Body of pancreas (tissue), 4 donors: ENCODE measurements around the gene LRP8.

Experiments
- POLR2A ChIP-seq, 3 donors: fragments of 450-650 bp; IDR thresholded peaks; one replicate each; pipeline ENCODE4 v1.6.1; 2016; ENCODE audit warnings: antibody characterized with exemption in 3 of 3, mild to moderate bottlenecking in 2 of 3
- TF ChIP-seq, protein P1 (sequence below), 7 experiments: fragments of 450-650 bp in 4 of 7; fragments of 200-600 bp in 3 of 7; sonication (generic) in 3 of 7; IDR thresholded peaks; one replicate each; pipeline ENCODE4 v1.5.1; 2016 to 2019; ENCODE audit warnings: antibody characterized with exemption in 7 of 7

DNA sequence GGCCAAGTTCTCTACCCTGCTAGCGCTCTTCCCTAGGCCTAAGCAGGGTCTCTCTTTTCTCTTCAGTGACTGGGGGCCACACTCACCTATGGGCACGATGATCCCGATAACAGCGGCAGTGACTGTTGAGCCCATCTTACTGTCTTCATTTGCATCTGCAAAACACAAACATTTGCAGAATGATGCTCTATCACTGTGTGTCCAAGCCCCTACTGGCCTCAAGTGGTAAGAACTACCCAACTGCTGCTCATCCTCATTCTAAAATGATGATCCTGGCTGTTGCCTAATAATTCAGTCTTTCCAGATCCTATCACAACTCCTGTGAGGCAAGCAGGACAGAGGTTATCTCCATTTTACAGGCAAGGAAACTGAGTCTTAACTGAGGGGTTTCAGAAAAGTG is 72.8 kb downstream of the LRP8 start:
- TF ChIP-seq POLR2A (IDR thresholded peaks at IDR 0.05) = no peak
- TF ChIP-seq, protein P1, sequence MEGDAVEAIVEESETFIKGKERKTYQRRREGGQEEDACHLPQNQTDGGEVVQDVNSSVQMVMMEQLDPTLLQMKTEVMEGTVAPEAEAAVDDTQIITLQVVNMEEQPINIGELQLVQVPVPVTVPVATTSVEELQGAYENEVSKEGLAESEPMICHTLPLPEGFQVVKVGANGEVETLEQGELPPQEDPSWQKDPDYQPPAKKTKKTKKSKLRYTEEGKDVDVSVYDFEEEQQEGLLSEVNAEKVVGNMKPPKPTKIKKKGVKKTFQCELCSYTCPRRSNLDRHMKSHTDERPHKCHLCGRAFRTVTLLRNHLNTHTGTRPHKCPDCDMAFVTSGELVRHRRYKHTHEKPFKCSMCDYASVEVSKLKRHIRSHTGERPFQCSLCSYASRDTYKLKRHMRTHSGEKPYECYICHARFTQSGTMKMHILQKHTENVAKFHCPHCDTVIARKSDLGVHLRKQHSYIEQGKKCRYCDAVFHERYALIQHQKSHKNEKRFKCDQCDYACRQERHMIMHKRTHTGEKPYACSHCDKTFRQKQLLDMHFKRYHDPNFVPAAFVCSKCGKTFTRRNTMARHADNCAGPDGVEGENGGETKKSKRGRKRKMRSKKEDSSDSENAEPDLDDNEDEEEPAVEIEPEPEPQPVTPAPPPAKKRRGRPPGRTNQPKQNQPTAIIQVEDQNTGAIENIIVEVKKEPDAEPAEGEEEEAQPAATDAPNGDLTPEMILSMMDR (IDR thresholded peaks at IDR 0.05) = no peak
